SK-N-SH (cell line): Measurements from ENCODE around the gene SPTBN2. TPM values are rescaled to one million over a fixed set of nuclear protein-coding genes. Genes with fewer than 3 reads are reported as not detected.

Experiments used
- CTCF ChIA-PET: fragments of 300-600, 350-600 bp; formaldehyde crosslinking; extraction: SDS; loops from one replicate; lab custom pipeline; 2021; lab: Yijun Ruan, JAX
- POLR2A ChIA-PET: fragments of 350-600 bp; sonication (Branson Sonifier 250); formaldehyde crosslinking; extraction: SDS; loops from one replicate; lab custom pipeline; 2020; ENCODE audit warnings: antibody characterized with exemption, inconsistent platforms; lab: Yijun Ruan, JAX
- DNase-seq: peaks from one replicate; pipeline ENCODE4 v3.0.0; 2012
- H2AFZ ChIP-seq: fragments of 200-600 bp; sonication (generic); 2 replicates; pipeline ENCODE4 v1.8.1; 2016; ENCODE audit warnings: antibody characterized with exemption, mild to moderate bottlenecking, low read depth
- H3F3A ChIP-seq: fragments of 200-600 bp; sonication (generic); replicated peaks from 2 replicates; pipeline ENCODE3; 2016; ENCODE audit warnings: antibody characterized with exemption, mild to moderate bottlenecking; ENCODE audit not compliant: insufficient read depth
- H3K27ac ChIP-seq, 2 experiments: fragments of 200-500 bp in 1 of 2; fragments of 200-600 bp in 1 of 2; sonication (Bioruptor generic) in 1 of 2; sonication (generic), shearing (Covaris generic) in 1 of 2; 2 replicates each; pipeline versions ENCODE4 v1.5.1 to v1.6.1; 2014 to 2016; ENCODE audit warnings: low read depth in 2 of 2, inconsistent platforms in 1 of 2, low read length in 1 of 2, mild to moderate bottlenecking in 1 of 2, mixed read lengths in 1 of 2
- H3K27me3 ChIP-seq: fragments of 200-600 bp; sonication (generic), shearing (Covaris generic); 2 replicates; pipeline ENCODE4 v1.6.1; 2016; ENCODE audit warnings: mixed run types; ENCODE audit not compliant: insufficient read depth
- H3K36me3 ChIP-seq, 2 experiments: fragments of 200-500 bp in 1 of 2; fragments of 200-600 bp in 1 of 2; sonication (Bioruptor generic) in 1 of 2; sonication (generic) in 1 of 2; replicated peaks in 1 of 2; 2 replicates each; pipeline versions ENCODE3 to v1.5.1; 2014 to 2016; ENCODE audit warnings: low read length in 1 of 2, mild to moderate bottlenecking in 1 of 2; ENCODE audit not compliant: insufficient read depth in 2 of 2, control insufficient read depth in 1 of 2
- H3K4me1 ChIP-seq, 2 experiments: fragments of 200-500 bp in 1 of 2; fragments of 200-600 bp in 1 of 2; sonication (Bioruptor generic) in 1 of 2; sonication (generic), shearing (Covaris generic) in 1 of 2; 2 replicates each; pipeline versions ENCODE4 v1.5.1 to v1.6.1; 2014 to 2016; ENCODE audit warnings: low read depth in 1 of 2, low read length in 1 of 2, mixed run types in 1 of 2; ENCODE audit not compliant: insufficient read depth in 2 of 2, control insufficient read depth in 1 of 2
- H3K4me2 ChIP-seq: fragments of 200-600 bp; sonication (generic), shearing (Covaris generic); 2 replicates; pipeline ENCODE4 v1.6.1; 2017; ENCODE audit warnings: mixed run types
- H3K4me3 ChIP-seq, 2 experiments: fragments of 200-500 bp in 1 of 2; fragments of 200-600 bp in 1 of 2; sonication (Bioruptor generic) in 1 of 2; sonication (generic), shearing (Covaris generic) in 1 of 2; 2 replicates each; pipeline versions ENCODE4 v1.5.1 to v1.8.1; 2014 to 2016; ENCODE audit warnings: low read depth in 2 of 2, inconsistent platforms in 1 of 2, low read length in 1 of 2, mild to moderate bottlenecking in 1 of 2, mixed read lengths in 1 of 2, moderate library complexity in 1 of 2
- H3K79me2 ChIP-seq: fragments of 200-600 bp; sonication (generic); 2 replicates; pipeline ENCODE4 v1.8.1; 2017; ENCODE audit warnings: mild to moderate bottlenecking; ENCODE audit not compliant: insufficient read depth
- H3K9ac ChIP-seq: fragments of 200-600 bp; sonication (generic); 2 replicates; pipeline ENCODE4 v1.6.1; 2017; ENCODE audit warnings: mixed run types
- H3K9me2 ChIP-seq: fragments of 200-600 bp; sonication (generic); 2 replicates; pipeline ENCODE4 v1.6.1; 2017; ENCODE audit warnings: mixed run types
- H3K9me3 ChIP-seq: fragments of 200-600 bp; sonication (generic); 2 replicates; pipeline ENCODE4 v1.6.1; 2017; ENCODE audit warnings: mixed run types, mild to moderate bottlenecking, moderate library complexity
- H4K20me1 ChIP-seq: fragments of 200-600 bp; sonication (generic); 2 replicates; pipeline ENCODE4 v1.6.1; 2017; ENCODE audit warnings: mild to moderate bottlenecking, mixed run types; ENCODE audit not compliant: insufficient read depth
- CHD2 ChIP-seq: fragments of 150-350 bp; IDR thresholded peaks from 2 replicates; pipeline ENCODE4 v1.6.1; 2018; ENCODE audit warnings: low read length; ENCODE audit not compliant: partially characterized antibody
- ELF1 ChIP-seq: IDR thresholded peaks from 2 replicates; pipeline ENCODE4 v1.4.0; 2012
- EP300 ChIP-seq, 2 experiments: IDR thresholded peaks; 2 replicates each; pipeline versions ENCODE4 v1.4.0 to v1.6.1; 2012; ENCODE audit warnings: borderline replicate concordance in 1 of 2, low read depth in 1 of 2, low read length in 1 of 2
- EZH2phosphoT487 ChIP-seq: fragments of 200-600 bp; sonication (generic); IDR thresholded peaks from 2 replicates; pipeline ENCODE4 v1.6.1; 2017; ENCODE audit warnings: low read depth, mixed run types, mild to moderate bottlenecking, antibody characterized with exemption, moderate library complexity, borderline replicate concordance
- FOSL2 ChIP-seq: IDR thresholded peaks from 2 replicates; pipeline ENCODE4 v1.4.0; 2012; ENCODE audit warnings: low read depth, mild to moderate bottlenecking, moderate library complexity, borderline replicate concordance
- FOXJ3 ChIP-seq: sonication (generic); formaldehyde crosslinking; IDR thresholded peaks from 2 replicates; pipeline ENCODE4 v1.5.1; 2020; ENCODE audit warnings: mild to moderate bottlenecking, missing genetic modification reagents
- GATA2 ChIP-seq: sonication (generic); formaldehyde crosslinking; IDR thresholded peaks from 2 replicates; pipeline ENCODE4 v1.5.0; 2020; ENCODE audit warnings: mild to moderate bottlenecking, missing genetic modification reagents
- IRF3 ChIP-seq: fragments of 150-350 bp; IDR thresholded peaks from 2 replicates; pipeline ENCODE4 v1.6.1; 2016; ENCODE audit warnings: mild to moderate bottlenecking, low read depth, low read length
- MAX ChIP-seq: IDR thresholded peaks from 2 replicates; pipeline ENCODE4 v1.4.0; 2012; ENCODE audit warnings: low read depth
- MEF2A ChIP-seq: IDR thresholded peaks from 2 replicates; pipeline ENCODE4 v1.4.0; 2012; ENCODE audit warnings: low read depth, borderline replicate concordance
- MXI1 ChIP-seq: IDR thresholded peaks from 2 replicates; pipeline ENCODE4 v1.6.1; 2012; ENCODE audit warnings: mild to moderate bottlenecking, low read depth, low read length, improper control_type of control experiment
- NRF1 ChIP-seq: IDR thresholded peaks from 2 replicates; pipeline ENCODE4 v1.6.1; 2012; ENCODE audit warnings: low read depth, mild to moderate bottlenecking, low read length
- RAD21 ChIP-seq: IDR thresholded peaks from 2 replicates; pipeline ENCODE4 v1.6.1; 2012; ENCODE audit warnings: mild to moderate bottlenecking, low read length
- REST ChIP-seq: IDR thresholded peaks from 2 replicates; pipeline ENCODE4 v1.6.1; 2012; ENCODE audit warnings: mild to moderate bottlenecking, low read depth, low read length, moderate library complexity
- RXRA ChIP-seq: IDR thresholded peaks from 2 replicates; pipeline ENCODE4 v1.4.0; 2012; ENCODE audit warnings: low read depth, mild to moderate bottlenecking, borderline replicate concordance
- SIN3A ChIP-seq: IDR thresholded peaks from 2 replicates; pipeline ENCODE4 v1.6.1; 2012; ENCODE audit warnings: low read depth, mild to moderate bottlenecking, low read length, moderate library complexity, borderline replicate concordance
- TAF1 ChIP-seq: IDR thresholded peaks from 2 replicates; pipeline ENCODE4 v1.6.1; 2012; ENCODE audit warnings: low read depth, mild to moderate bottlenecking, low read length, moderate library complexity, borderline replicate concordance
- TCF12 ChIP-seq: IDR thresholded peaks from 2 replicates; pipeline ENCODE4 v1.4.0; 2012
- USF1 ChIP-seq: IDR thresholded peaks from 2 replicates; pipeline ENCODE4 v1.4.0; 2012; ENCODE audit warnings: low read depth, borderline replicate concordance
- YY1 ChIP-seq: IDR thresholded peaks from 2 replicates; pipeline ENCODE4 v1.4.0; 2012; ENCODE audit warnings: low read depth, mild to moderate bottlenecking
- WGBS: methylation state at CpG from one replicate; pipeline ENCODE4 v1.1.6; 2017; ENCODE audit warnings: low lambda C conversion rate; 5-methylcytosine and 5-hydroxymethylcytosine counted together
- polyA plus RNA-seq, 3 experiments: library from polyadenylated mRNA; depleted of rRNA; stranded (reverse); fragments of >200 nt; gene quantifications; 2 replicates each; pipeline ENCODE4 v1.2.3, GENCODE V29; 2012

SPTBN2 gene
- polyA plus RNA-seq, 1 of the 3 experiments (the other 2 are of a cell fraction): 19.7 TPM

GRCh38 chr11:66713746-66714480 lies 15.1 kb downstream of the SPTBN2 start:
- Histone ChIP-seq H3K9me3 (no peaks in the 10 kb centered on the region), H3K4me2 (no peak overlapping the region), H3K4me1 (no peaks in the 10 kb centered on the region), H4K20me1 (no peaks in the 10 kb centered on the region), H3K9me2 (no peaks in the 10 kb centered on the region), H3F3A (no peaks in the 10 kb centered on the region), H3K36me3 (peaks cover 0 to 28% of the 10 kb centered on the region in 2 experiments), H3K79me2 (no peaks in the 10 kb centered on the region), H2AFZ (no peak overlapping the region), H3K27ac (no peak overlapping the region; a peak in 1 of 4 replicates), H3K4me3 (no peak overlapping the region), H3K9ac (no peak overlapping the region), H3K27me3 (no peaks in the 10 kb centered on the region)
- CTCF ChIA-PET: interaction anchor here (3.9 kb wide), 1 partner anchor 19 kb away, joined by 11 read pairs; no protein-coding TSS in a partner anchor
- WGBS: 82% methylated on average over 12 of the region's 12 CpGs
- POLR2A ChIA-PET: no interaction called here
- no peak for TF ChIP-seq REST
- TF ChIP-seq EP300 (IDR thresholded peaks at IDR 0.05; ENCODE audit: borderline replicate concordance in 1 of 2, low read depth in 1 of 2, low read length in 1 of 2): no peak
- no peak for TF ChIP-seq IRF3
- no peak for TF ChIP-seq FOSL2
- no peak for TF ChIP-seq ELF1
- no peak for TF ChIP-seq SIN3A
- TF ChIP-seq MXI1: no peak
- TF ChIP-seq EZH2phosphoT487: no peak
- TF ChIP-seq GATA2 (CRISPR knock-in tag): no peak
- no peak for DNase-seq

- H3K9me2 ChIP-seq: no peaks in the 10 kb centered on the region
- H3K9me3 ChIP-seq: no peaks in the 10 kb centered on the region
- H3K79me2 ChIP-seq: no peaks in the 10 kb centered on the region
- H3K4me1 ChIP-seq: no peaks in the 10 kb centered on the region
- H3K27ac ChIP-seq: no peak overlapping the region
- H3K9ac ChIP-seq: no peak overlapping the region
- no peaks in the 10 kb centered on the region for H4K20me1 ChIP-seq
- no peaks in the 10 kb centered on the region for H3K27me3 ChIP-seq
- WGBS: 92% methylated on average over 8 of the region's 15 CpGs
- CTCF ChIA-PET: interaction anchor here (1.2 to 3.9 kb wide), 3 partner anchors 15 to 32 kb away, joined by 4 to 11 read pairs (median 10); partner anchors contain the start of gene RBM4B
- no peaks in the 10 kb centered on the region for H3F3A ChIP-seq
- POLR2A ChIA-PET: interaction anchor here (0.6 kb wide), 1 partner anchor 13 kb away, joined by 3 read pairs; no protein-coding TSS in a partner anchor
- no peak for DNase-seq
- no peak overlapping the region for H2AFZ ChIP-seq
- no peak overlapping the region for H3K4me2 ChIP-seq
- H3K36me3 ChIP-seq: peaks cover 0 to 33% of the 10 kb centered on the region in 2 experiments
- no peak overlapping the region for H3K4me3 ChIP-seq
- TF ChIP-seq USF1: no peak
- no peak for TF ChIP-seq GATA2 (CRISPR knock-in tag)
- no peak for TF ChIP-seq SIN3A
- no peak for TF ChIP-seq YY1
- no peak for TF ChIP-seq RAD21
- no peak for TF ChIP-seq ELF1
- TF ChIP-seq MEF2A: no peak
- TF ChIP-seq TCF12: no peak
- no peak for TF ChIP-seq CHD2
- no peak for TF ChIP-seq FOSL2
- no peak for TF ChIP-seq NRF1
- TF ChIP-seq RXRA: no peak
- no peak for TF ChIP-seq EZH2phosphoT487
- no peak for TF ChIP-seq MAX
- no peak for TF ChIP-seq TAF1
- no peak for TF ChIP-seq FOXJ3
Observed at GRCh38 chr11:66710384-66710930, 18.6 kb downstream of the SPTBN2 start.
